M059J (cell line): ENCODE data around the gene FRMPD1. TPM values are rescaled to one million over a fixed set of nuclear protein-coding genes. Genes with fewer than 3 reads are reported as not detected.
A peak's percentile ranks its signal among the peaks of the same experiment; 100 is the strongest.

Experiments used
- DNase-seq: peaks from one replicate; pipeline ENCODE4 v3.0.0-alpha.2; 2012; ENCODE audit warnings: low read depth
- total RNA-seq: library from RNA; depleted of rRNA; stranded (reverse); fragments of >200 nt; shearing (Covaris generic); gene quantifications from 2 replicates; pipeline ENCODE4 v1.2.3, GENCODE V29; 2014

Gene FRMPD1
- total RNA-seq, 1 experiment from 2014 or later = not detected

DNA sequence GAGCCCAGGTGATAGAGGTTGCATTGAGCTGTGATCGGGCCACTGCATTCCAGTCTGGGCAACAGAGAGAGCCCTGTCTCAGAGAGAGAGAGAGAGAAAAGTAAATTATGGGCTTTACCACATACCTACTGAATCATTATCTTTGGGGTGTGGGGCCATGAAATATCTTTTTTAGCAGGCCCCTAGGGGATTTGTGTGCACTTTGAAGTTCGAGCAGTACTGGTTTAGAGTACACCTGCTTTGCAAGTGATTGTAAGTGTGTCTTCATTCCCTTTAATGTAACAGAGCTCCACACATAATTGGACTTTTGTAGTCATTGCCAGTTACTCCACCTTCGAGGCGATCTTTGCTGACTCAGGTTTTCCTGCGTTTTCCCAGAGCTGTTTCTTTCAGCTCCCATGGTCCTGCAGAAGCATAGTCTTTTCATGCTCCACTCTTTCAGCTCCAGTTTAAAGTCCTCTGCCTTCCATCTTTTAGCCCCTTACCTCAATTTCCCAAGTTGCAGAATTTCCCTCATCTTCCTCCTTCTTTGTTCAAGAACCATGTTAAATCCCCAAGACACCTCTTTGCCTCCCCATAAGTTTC is 24.0 kb upstream of the FRMPD1 start:
- DNase-seq = no peak

DNA sequence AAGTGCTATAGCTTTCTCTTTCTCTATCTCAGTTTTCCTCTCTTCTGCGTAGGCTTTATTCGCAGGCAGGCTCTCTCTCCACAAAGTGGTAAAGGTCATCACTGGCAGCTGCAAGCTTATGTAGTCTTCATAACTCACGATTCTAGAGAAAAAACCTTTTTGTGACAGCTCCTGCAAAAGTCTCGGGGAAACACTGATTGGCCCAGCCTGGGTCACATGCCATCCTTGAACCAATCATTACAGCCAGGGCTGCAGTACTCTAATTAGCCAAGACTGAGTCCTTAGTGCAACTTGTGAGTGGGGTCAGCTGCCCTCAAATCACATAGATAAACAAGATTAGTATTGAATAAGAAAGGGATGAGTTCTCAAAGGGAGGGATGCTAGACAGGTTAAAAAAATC is 18.3 kb upstream of the FRMPD1 start:
- DNase-seq = no peak

DNA sequence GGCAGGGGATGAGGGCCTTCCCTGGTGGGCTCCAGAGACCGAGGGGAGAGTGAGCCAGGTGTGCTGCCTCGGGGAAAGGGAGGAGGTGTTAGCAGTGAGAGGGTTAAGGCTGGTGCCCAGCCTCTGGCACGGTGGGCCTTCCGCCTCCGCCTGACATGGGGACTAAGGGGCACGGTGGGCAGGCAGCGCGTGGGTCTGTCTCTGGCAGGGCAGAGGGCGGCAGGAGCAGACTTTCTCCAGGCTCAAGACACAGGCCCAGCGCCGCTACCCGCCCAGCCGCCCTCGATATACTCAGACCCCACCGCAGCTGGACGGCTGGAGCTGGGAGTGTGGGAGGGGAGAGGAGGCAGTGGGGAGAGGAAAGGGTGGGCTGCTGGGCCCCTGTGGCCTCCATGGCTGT is 14.9 kb upstream of the FRMPD1 start:
- no peak for DNase-seq

DNA sequence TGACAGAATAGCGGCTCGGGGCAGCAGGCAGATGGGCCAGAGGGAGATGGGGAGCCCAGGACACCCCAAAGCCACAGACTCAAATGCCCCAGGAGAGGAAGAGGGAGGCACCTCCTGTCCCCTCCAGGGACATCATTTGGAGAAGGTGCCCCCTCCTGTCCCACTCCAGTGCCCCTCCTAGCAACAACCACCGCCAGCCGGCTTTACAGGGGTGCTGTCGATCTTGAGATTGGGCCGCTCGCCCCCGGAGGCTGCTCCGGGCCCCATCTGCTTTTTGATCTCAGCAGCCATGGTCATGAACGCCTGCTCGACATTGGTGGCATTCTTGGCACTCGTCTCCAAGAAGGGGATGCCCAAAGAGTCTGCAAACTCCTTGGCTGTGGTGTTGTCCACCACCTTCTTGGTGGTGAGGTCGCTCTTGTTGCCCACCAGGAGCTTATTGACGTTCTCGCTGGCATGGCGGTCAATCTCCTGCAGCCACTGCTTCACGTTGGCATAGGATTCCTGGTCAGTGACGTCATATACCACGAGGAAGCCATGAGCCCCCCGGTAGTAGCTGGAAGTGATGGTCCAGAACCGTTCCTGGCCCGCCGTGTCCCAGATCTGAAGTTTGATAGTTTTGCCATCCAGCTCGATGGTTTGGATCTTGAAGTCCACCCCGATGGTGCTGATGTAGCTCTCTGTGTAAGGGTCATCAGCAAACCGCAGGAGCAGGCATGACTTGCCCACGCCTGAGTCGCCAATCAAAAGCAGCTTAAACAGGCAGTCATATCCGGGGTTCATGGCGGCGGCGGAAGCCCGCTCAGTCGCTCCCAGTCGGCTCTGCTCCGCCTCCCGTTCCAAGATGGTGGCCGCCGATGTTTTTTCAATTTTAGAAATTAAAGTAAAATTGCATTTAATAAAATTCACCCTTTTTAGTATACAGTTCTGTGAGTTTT is 14.0 kb upstream of the FRMPD1 start:
- no peak for DNase-seq

DNA sequence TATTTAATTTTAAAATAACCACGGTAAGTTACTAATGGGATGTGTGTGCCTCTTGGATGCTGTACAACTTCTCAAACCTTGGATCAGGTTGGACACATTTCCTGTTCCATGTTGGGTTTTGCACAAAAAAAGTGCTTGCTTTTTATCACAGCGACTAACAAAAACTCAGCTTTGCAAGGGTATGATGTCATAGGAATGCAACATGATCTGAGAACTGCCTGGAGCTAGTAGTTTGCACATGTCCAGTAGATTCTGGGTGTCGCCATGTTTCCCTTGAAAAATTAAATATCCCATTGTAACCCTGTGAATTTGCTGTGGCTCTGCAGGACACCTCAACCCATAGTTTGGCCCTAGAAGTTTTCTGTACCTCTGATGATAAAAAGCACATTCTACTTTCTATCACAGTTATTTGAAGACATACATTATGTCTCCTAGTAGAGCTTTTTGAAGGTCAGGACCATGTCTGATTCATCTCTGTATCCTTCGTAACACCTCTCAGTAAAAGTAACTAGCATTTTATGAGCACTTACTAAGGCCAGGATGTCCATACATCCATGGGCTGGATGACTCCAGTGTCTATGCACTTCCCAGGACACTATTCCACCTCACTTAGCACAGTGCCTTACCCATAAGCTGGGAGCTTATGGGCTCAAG is 11.5 kb upstream of the FRMPD1 start:
- peak; percentile 52 for DNase-seq

DNA sequence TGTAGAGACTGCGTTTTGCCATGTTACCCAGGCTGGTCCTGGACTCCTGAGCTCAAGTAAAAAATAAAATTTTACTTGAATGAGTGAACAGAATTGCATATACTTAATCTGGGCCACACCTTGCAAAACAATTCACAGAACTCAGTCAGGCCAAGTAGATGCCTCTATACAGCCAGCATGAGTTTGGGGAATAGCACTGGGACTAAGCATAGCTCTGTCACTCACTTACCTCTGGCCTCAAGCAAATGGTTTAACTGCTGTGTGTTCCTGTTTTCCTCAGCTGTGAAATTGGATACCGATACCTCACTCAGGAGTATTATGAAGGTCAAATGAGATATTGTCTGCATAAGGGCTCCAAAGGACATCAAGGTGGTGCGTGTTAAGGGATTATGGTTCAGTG is 10.9 kb upstream of the FRMPD1 start:
- no peak for DNase-seq

DNA sequence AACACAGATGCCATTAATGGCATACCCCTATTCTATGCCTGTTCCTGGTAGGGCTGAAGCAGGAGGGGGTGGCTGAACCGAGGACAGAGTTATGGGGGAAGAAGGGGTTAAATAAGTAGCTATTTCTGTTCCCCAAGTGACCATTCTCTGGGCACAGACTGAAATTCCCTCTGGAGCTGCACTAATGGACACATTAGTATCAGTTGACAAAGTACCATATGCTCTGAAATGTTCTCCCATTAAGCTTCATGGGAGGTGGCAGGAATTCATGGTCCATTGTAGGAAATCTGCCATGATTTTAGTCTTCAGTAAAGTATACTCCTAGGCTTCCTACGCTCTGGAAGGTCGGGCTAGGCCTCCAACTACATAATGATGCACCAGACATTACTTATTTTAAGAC is 10.5 kb upstream of the FRMPD1 start:
- DNase-seq = no peak

DNA sequence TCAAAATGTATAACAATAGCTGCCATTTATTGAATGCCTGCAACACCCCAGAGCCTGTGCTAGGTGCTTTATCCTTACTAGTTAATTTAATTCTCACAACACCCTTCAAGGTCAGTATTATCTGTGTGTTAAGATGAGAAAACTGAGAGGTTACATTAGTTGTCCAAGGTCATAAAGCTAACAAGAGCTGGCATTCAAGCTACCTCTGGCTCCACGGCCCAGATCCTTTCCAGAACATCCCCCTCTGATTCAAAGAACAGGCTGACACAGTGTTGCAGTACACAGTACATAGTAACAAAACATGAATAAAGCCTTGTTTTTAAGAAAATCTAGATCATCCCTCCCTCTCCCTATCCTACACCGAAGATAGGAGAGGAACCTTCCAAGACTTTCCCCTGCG is 9.4 kb upstream of the FRMPD1 start:
- DNase-seq = no peak

DNA sequence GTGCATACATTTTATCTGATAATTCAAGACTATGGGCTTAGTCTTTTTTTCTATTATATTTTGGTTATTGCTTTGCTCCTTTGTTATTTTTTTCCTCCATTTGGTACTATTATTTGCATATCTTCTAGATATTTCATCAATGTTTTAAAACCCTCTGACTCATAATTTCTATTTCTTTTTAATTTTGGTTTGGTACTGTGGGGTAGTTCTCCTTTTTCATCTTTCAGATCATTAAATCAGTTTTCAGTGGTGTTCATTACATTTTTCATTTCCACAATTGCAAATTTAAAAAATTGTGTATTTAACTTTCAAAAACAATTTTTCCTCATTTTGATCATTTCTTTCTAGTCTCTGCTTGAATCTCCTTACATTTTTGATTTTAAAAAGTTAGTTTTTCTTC is 7.5 kb upstream of the FRMPD1 start:
- no peak for DNase-seq

DNA sequence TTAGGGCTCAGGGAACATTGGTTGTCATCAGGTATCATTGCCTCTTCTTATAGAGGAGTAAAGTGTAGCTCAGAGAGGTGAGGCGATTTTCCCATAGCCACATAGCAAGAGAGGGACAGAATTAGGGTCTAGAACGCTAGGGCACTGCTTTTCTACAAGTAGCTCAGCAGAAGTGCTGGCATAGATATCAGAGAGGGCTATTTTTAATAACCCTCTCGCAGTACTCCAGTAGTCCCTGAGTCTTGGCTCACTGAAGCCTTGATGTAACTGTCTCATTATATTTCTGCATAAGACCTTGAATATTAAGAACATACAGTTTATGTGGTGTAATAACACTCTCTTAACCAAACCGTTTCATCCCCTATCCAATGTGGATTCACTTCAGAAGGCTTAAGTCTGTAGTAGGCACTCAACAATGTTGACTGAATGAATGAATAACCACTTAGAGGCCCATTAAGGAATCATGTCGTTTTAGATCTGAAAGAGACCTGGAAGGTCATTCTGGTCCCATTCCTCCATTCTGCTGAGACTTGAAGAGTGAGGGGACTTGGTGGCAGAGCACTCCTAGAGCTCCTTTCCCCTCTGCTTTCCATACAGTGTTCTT is 4.7 kb upstream of the FRMPD1 start:
- no peak for DNase-seq

DNA sequence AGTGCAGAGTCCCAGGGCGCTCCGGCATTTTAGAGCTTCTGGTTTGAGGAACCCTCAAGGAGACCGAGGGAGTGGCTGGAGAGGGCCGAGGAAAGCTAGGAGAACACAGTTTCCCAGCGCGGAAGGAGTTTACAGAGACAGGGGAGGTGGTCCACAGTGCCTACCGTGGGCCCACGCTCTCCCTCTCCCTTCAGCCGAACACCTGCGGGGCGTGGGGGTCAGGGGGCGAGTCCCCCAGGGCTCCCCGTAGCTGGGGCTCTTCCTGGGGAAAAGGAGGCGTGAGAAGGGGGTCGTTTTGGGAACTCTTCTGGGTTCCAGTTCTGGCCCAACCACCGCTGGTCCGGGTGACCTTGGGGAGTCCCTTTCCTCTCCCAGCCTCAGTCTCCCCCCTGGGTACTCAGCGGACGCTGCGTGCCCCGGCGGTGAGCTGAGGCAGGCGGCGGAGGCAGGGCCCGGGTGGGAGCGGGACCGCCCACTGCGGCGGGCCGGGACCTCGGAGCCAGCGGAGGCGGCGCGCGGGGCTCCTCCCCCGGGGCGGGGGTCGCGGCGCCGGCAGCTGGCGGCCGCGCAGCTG is 368 bp upstream of the FRMPD1 start:
- no peak for DNase-seq

DNA sequence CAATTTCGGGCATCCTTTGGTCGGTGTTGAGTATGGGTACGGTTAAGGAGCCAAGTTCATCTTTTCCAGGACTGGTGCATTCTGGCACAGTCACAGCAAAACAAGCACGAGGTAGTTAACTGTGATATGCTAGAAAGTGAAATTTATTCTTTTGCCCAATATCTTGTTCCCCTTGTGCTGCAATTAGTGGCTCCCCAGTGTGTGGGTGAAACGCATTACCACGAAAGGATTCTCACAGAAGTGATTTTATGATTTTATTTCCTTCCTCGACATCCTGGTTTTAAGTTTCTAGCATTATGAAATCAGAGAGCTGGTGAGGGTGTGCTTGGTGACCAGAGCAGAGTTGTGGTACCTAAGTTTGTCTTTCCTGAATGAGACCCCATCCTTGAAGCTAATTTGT is 1.5 kb downstream of the FRMPD1 start:
- DNase-seq = no peak

DNA sequence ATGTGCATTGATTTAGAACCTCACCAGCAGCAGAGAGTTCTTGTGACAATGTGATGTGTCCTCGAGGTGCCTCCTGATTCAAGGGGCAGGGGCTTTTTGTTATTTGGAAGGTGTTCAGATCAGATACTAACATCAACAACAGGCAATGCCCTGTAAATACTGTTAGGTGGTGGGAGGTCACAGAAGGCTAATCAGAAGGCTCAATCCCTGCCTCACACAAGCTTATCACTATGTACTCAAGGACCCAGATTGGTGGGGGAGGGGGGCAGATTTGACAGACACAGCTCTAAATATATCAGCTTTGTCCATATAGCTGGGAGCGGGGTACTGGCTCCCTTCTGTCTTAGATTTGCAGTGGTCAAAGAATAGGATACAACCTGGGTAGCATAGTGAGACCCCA is 2.6 kb downstream of the FRMPD1 start:
- DNase-seq = no peak

DNA sequence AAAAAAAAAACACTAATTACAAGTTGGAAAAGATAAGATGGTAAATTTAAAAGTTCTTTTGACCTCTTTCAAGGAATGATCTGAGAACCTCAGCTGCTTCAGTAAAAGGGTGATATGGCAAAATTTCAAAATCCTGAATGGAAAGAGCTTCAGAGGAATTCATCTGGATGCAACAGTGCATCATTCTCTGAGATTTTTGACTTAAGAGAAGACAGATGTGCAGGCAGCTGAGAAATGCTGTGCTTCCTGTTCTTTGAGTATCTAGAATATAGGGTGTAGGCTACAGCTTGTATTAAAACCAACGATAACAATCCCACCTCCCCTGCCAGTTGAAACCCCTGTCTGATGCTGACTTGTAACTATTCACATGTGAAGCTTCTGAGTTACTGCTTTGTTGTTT is 6.2 kb downstream of the FRMPD1 start:
- DNase-seq = no peak

DNA sequence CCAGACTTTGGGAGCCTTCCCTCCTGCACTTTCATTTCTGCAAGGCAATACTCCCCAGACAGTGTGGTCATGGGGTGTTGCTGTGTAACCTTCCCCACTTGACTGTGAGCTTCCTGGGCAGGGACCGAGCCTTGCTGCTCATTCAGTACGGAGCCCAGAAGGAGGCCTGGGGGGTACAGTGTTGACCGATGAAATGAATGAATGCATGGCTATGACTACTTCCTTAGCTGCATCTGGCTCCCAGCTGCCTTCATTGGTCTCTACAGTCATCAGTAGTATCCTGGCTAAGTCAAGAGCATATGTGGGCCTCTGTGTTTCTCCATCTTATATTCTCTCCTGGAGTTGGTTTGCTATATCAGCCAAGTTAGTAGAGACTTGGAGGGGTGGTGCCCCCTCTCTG is 9.9 kb downstream of the FRMPD1 start:
- no peak for DNase-seq

DNA sequence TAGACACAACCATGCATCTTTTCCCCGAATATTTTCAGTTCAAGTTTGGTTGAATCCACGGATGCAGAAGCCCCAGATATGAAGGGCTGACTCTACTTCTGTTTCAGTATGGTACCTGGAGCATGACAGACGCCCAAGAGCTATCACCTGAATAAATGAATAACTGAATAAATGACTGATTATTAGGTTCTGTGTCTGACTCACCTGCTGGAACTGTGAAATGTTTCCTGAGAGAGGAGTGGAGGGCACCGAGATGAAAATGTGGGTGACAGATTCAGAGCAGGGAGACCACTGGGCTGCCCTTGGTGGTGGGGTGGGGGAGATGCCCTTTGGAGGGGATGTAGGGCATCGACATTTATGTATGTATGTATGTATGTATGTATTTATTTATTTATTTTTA is 13.2 kb downstream of the FRMPD1 start:
- DNase-seq = no peak

DNA sequence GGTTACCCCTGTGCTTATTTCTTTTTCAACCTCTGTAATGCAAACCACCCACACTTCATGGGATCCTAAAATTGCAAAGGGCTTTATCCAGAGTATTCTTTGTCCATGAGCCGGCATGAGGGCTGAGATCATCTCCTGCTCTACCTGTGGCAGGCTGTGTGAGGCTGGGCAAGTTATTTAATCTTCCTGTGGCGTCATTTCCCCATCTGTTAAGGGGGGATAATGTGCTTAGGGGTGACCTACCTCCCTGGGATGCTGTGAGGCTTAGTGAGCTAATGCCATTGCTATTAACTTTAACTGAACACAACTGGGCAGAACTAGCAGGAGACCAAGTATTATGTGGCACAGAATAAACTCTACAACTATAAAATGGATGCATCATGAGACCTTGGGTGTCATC is 17.0 kb downstream of the FRMPD1 start:
- DNase-seq = no peak

DNA sequence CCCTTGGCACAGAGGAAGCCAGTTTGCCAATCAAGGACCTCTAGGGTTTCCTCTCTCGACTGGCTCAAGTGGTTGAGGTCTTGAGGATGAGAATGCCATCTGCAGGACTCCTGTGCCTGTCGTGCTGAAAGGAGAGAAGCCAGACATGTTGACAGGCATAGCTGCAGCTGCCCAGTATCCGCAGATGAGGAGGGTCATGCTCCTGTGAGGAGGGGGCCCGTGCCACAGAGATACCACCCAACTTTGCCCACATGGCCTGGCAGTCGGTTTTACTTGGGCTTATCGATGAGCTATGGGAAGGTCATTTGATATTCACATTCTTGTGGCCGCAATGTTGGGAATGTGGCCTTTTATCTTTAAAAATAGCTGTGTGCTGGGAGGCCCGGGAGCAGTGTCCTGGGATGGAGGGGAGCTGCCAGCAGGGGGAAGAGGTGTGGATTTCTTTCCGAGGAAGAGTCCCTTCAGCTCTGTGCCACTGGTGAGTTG is 17.4 kb downstream of the FRMPD1 start:
- DNase-seq = no peak

DNA sequence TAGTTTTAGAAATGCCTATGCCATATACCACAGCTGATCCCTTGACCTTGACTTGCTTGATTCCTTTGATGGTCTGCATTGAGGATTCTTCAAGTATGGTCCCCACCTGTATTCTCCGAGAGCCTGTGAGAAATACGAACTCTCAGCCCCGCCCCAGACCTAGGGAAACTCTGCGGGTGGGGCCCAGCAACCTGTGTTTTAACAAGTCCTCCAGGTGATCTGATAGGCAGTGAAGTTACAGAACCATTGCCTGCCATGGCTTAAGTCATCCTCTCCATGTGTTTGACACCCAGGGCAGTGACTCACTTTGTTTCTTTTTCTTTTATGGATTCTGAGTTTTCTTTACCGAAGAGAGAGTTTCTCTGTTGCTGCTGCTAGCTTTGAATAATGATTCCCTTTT is 18.5 kb downstream of the FRMPD1 start:
- peak; percentile 6 for DNase-seq

DNA sequence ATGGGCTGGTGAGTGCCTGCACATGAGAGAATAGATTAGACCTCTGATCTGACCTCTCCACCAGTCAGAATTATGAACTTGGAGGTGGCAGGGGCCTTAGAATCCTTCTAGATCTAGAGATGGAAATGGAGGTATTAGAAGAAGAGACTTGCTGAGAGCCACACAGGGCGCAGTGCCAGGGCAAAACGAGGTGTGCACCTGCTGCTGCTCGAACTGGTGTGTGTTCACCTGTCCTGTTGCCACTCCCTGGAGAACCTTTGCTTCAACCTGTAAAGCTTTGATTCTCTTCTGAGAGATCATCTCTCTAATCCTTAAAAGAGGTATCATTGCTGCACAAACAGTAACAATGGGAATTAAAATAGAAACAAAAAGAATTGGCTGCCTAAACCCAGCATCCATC is 24.9 kb downstream of the FRMPD1 start:
- no peak for DNase-seq

DNA sequence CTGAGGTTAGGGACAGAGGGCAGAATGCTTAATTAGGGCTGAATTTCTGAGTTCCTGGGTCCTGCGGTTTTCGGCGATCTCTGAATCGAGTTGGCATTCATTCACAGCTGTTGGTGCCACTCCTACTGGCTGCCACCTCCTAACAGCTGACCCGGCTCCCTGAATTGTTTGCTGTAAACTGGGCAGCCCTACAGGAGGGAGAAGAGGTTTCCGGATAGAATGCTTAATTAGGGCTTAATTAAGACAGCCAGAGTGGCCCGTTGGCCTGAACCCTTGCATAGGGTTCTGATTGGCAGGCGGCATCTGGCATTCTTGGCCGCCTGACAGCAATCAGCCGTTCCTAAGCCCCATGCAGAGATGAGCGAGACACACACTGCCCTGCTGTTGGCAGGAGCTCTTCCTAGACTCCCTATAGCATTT is 25.7 kb downstream of the FRMPD1 start:
- DNase-seq = peak; percentile 59

DNA sequence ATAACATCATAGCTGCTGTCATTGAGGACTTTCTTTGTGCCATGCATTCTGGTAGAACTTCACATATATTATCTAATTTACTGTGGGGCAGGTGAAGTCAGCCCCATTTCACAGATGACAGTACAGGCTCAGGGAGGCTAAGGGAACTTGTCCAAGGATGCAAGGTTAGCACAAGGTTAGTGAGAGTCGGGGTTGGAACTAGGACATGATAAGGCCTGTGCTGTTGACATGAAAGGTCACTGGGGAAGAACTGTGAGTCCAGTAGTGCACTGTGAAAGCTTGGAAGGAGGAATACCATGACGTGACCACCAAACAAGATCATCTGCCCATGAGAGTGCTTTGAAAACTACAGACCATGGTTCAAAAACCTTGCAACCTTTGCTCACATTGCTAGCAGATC is 26.7 kb downstream of the FRMPD1 start:
- no peak for DNase-seq
